Endometrium (tissue), 2 donors: Measurements from ENCODE around the gene SLC49A4.
"Not testable (repeated sequence)": the region's sequence is repeated elsewhere in the genome, so short reads cannot be mapped to it uniquely, and the experiment has no call there.

Experiments
- FAIRE-seq: peaks from 2 replicates; lab custom pipeline; 2012; peaks lifted over from hg19 to GRCh38; lab: Jason Lieb, UNC
- donor health status: control.
- donor health status: control.

The SLC49A4 gene

GRCh38 chr3:122794779-122795673 lies at the start of gene SLC49A4:
SLC49A4 (plus strand) TSS chr3:122795069; CDS start chr3:122795193, 124 bp downstream.
- FAIRE-seq = no peak

GRCh38 chr3:122745369-122746021 lies 49.4 kb upstream of the SLC49A4 start:
- no peak for FAIRE-seq

- FAIRE-seq = not testable (repeated sequence)
Observed at GRCh38 chr3:122747295-122747694, 47.6 kb upstream of the SLC49A4 start.

GRCh38 chr3:122748347-122748746 lies 46.5 kb upstream of the SLC49A4 start:
- no peak for FAIRE-seq

- no peak for FAIRE-seq
Observed at GRCh38 chr3:122754929-122755328, 39.9 kb upstream of the SLC49A4 start.

GRCh38 chr3:122755491-122755890 lies 39.4 kb upstream of the SLC49A4 start:
- no peak for FAIRE-seq

GRCh38 chr3:122758877-122759560 lies 35.9 kb upstream of the SLC49A4 start:
- FAIRE-seq = no peak

- no peak for FAIRE-seq
Observed at GRCh38 chr3:122760453-122761271, 34.2 kb upstream of the SLC49A4 start.

- FAIRE-seq = no peak
Observed at GRCh38 chr3:122766430-122766829, 28.4 kb upstream of the SLC49A4 start.

GRCh38 chr3:122767540-122768372 lies 27.1 kb upstream of the SLC49A4 start:
- FAIRE-seq = no peak

GRCh38 chr3:122770521-122771202 lies 24.2 kb upstream of the SLC49A4 start:
- no peak for FAIRE-seq

- no peak for FAIRE-seq
Observed at GRCh38 chr3:122772827-122773226, 22.0 kb upstream of the SLC49A4 start.

- FAIRE-seq = no peak
Observed at GRCh38 chr3:122773944-122774509, 20.8 kb upstream of the SLC49A4 start.

GRCh38 chr3:122774564-122774963 lies 20.3 kb upstream of the SLC49A4 start:
- FAIRE-seq = no peak

GRCh38 chr3:122776675-122777468 lies 18.0 kb upstream of the SLC49A4 start:
- no peak for FAIRE-seq

- no peak for FAIRE-seq
Observed at GRCh38 chr3:122777563-122777962, 17.3 kb upstream of the SLC49A4 start.

GRCh38 chr3:122782804-122783203 lies 12.1 kb upstream of the SLC49A4 start:
- FAIRE-seq = no peak

- FAIRE-seq = no peak
Observed at GRCh38 chr3:122784436-122784835, 10.4 kb upstream of the SLC49A4 start.

- no peak for FAIRE-seq
Observed at GRCh38 chr3:122785231-122785630, 9.6 kb upstream of the SLC49A4 start.
